Measurements from ENCODE around the gene RXRA.

The RXRA gene

DNA sequence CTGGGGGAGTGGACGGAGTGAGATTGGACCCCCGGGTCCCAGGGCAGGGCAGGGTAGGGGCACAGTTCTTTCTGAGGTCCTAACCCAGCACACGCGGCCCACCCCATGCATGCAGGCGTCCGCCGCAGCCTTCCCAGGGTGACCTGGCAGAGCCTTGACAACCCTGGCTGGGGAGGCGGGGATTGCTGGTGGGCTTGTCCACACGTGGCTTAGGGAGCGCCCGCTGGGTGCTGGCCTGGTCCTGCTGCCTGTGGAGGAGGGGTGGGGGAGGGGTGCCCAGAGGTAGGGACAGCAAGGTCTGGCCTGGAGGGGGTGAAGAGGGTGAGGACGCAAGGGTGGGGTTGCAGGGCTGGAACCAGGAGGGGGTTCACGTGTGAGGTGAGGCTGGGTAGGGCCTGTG is 6.0 kb downstream of the RXRA start:
- DNase-seq = peak in 1 of 10 donors; percentile 70
- intact Hi-C loops (cut with DNase I) = no loop called here

DNA sequence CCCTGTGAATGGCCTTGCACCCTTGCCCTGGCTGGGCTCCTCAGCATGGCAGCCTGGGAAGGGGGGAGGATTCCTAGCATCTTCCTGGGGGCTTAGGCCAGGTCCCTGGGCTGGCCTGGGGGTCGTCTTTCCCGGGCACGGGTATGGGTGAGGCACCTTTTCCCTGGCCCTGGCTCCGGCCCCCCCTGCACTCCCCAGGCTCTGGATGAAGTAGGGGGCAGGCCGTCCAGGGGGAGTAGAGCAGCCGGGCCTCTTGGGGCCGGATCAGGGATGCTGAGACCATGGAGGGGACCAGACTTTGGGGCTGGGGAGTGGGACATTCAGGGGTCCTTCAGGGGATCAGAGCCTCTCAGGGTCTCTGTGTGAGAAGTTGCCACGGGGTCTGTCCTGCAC is 6.6 kb downstream of the RXRA start:
- intact Hi-C loops (cut with DNase I) = no loop called here
- DNase-seq = peak in 1 of 10 donors; percentile 67

DNA sequence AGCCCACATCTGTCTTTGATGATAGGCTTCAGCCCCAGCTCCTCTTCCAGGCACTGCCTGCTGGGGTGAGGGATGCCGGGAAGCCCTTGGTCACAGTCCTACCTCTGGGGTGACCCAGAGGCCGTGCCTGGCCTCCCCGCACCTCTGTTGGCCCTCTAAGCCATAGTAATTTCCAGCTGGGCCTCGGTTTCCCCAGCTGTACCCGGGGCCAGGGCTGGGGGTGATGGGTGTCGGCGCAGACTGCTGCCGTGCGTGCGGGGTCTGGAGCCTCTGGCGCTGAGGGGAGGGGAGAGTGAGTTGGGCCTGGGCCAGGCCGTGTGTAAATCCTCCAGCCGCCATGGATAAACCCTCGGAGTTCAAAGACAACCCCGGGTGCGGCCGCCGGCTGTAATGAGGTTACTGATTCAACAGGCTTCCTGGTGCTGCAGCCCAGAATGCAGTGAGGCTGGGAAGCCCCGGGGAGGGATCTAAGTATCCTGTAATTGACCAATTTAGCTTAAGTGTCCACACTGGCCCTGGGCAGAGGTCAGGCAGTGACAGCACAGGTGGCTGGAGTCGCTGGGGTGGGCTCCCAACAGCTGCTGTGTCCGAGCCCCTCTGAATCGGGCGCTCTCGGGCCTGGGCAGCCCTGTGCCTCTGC is 7.1 kb downstream of the RXRA start:
- DNase-seq = peak in 1 of 10 donors; percentile 63
- intact Hi-C loops (cut with DNase I) = no loop called here

DNA sequence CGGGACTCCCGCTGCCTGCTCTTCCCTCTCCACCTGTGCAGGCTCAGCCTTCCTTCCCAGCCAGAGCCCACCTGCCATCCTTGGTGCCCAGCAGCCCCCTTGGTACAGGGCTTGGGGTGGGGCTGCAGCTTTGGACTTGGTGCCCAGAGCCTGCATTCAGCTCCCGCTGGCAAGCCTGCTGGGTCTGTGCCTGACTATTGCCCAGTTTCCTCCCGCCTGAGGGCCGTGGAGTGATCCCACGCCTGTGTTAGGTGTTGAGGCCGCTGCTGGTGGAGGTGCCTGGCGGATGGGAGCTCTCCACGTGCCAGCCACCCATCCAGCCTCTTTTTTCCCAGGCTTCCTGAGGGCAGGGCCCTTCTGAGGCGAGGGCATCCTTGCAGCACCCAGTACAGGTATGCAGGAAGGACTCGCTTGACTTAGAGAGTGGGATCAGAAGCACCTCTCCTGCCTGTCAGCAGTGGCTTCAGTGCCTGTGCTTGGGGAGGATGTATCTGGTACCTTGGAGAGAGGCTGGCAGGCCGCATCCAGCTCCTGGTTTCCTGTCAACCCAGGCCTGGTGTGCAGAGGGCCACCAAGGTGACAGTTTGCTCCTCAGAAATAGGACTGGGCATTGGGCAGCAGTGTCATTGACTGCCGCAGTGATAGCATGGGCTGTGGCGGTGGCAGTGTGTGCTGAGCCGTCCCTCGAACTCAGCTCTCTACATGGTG is 7.8 kb downstream of the RXRA start:
- peak in 1 of 10 donors; percentile 75 for DNase-seq
- intact Hi-C loops (cut with DNase I) = no loop called here

DNA sequence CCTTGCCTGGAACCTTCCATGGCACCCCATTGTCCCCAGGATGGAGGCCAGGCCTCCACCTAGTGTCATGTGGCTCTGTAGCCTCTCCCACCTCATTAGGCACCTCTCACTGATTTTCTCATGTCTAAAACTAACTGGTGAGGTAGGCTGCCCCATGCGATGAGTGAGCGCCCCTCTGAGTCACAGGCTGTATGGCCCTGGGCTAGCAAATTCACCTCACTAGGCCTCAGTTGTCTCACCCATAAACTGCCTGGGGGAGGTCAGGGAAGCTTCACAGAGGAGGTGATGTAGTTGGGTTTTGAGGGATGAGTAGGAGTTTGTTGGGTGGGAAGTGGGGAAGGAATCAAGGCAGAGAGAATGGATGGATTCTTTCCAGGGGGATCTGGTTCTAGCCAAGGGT is 8.8 kb downstream of the RXRA start:
- intact Hi-C loops (cut with DNase I) = no loop called here
- DNase-seq = no peak

DNA sequence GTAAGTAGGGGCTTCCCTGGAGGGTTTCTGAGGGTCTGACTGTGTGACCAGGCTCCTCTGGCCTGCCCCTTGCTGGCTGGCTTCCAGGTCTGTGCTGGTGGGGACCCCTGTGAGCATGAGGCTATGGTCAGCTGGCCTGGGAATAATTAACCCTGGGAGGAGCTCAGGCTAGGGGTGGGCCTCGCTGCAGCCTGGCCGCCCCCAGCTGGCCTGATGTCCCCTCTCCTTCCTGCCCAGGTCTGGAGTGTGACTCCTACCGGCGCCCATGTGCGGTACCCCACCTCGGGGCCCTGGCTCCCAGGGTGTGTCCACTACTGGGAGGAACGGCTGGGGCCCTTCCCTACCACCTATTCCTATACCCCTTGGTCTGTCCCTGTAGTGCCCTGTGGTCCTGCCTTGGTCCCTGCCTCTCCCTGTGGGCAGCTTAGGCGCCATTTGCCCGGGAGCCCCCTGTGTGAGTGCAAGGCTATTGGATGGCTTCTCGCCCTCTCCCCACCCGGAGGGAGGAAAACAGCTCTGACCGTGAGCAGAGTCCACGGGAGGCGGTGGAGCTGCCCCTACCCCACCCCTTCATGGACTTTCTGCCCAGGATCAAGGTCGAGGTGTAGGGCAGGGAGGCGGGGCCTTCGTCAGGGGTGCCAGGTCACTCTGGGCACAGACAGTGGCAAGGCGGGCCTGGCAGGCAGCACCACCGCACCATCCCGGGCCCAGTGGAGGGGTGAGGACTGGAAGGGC is 9.4 kb downstream of the RXRA start:
- no peak for DNase-seq
- intact Hi-C loops (cut with DNase I) = no loop called here

DNA sequence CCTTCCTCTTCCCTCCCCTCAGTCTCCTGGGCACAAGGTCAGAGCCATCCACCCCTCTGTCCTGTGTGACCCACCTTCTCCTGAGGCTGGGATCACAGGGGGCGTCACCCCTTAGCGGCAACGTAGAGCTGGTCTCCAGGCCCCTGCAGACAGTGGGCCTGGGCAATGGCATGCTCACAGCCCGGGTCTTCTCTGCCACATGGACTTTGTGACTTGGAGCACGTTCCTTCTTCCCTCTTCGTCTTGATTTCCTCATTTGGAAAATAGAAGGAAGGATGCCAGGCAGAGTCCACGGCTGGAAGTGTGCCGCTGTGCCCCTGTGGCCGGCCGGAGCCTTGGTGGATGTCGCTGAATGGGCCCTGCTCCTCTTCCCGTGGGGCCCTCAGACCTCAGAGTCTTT is 10.0 kb downstream of the RXRA start:
- intact Hi-C loops (cut with DNase I) = no loop called here
- no peak for DNase-seq

DNA sequence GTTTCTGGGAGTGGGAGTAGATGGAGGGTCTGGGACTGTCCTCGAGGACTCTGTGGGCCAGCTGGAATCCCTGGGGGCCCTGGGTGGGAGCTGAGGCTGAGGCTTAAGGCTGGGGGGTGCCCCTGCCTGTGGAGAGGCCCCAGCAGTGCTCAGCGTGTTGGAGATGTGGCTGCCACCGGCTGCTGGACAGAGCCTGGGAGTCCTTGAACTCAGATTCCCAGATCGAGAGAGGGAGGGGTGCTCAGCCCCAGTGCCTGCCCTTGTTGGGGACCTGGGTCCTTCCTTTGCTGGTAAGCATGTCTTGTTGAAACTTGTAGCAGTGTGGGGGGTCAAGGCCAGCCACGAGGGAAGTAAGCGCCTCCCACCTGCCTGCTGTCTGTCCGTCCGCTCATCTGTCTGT is 10.7 kb downstream of the RXRA start:
- no peak for DNase-seq
- intact Hi-C loops (cut with DNase I) = no loop called here

DNA sequence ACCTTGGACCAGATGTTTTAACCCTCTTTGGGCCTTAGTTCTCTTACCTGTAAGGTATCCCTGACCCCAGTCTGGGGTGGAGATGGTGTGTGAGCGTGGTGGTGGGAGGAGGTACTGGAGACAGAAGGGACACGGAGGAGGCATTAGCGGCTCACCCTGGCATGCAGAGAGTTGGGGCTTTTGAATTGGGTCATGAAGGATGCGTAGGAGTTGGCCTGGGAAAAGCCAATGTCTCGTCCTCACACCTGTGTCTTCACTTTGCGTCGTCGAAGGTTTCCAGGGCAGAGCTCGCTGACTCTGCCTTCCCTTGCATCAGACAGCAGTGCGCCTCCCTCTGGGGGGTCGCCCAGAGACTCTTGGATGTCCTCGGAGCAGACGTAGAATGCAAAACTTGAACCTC is 11.2 kb downstream of the RXRA start:
- no peak for DNase-seq
- intact Hi-C loops (cut with DNase I) = no loop called here

DNA sequence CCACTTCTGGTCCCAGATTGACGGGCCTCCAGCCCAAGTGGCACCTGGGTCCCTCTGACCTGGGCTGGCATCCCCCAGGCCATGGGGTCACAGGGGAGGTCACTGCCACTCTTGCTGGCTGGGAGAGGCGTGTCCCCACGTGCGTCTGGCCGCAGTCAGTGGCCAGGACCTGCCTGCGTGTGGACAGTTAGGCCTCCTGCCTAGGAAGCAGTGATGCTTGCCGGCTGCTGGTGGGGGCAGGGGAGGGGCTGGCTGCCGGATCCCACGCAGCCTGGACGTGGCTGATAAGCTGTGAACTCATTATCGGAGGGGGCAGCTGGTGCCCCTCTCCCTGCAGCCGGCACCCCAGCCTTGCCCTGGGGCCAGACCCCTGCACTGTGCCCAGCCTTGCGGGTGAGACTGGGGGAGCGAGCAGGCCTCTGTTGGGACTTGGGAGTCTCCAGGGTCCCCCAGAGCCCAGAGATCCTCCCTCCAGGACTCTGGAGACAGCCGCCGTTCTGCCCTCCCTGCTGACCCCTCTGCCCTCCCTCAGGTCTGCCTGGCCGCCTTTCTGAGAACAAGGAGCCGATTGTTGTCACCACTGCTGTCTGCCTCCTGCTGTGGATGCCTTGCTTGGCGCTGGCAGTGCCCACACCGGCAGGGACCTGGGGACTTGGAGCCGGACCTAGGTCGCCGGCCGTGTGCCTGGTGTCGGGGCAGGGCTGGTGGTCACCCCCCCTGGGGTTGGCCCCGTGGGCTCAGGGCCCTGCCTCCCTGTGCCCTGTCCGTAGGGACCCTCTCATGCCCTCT is 12.3 kb downstream of the RXRA start:
- intact Hi-C loops (cut with DNase I) = no loop called here
- peak in 2 of 10 donors; percentile 53 to 67 for DNase-seq

DNA sequence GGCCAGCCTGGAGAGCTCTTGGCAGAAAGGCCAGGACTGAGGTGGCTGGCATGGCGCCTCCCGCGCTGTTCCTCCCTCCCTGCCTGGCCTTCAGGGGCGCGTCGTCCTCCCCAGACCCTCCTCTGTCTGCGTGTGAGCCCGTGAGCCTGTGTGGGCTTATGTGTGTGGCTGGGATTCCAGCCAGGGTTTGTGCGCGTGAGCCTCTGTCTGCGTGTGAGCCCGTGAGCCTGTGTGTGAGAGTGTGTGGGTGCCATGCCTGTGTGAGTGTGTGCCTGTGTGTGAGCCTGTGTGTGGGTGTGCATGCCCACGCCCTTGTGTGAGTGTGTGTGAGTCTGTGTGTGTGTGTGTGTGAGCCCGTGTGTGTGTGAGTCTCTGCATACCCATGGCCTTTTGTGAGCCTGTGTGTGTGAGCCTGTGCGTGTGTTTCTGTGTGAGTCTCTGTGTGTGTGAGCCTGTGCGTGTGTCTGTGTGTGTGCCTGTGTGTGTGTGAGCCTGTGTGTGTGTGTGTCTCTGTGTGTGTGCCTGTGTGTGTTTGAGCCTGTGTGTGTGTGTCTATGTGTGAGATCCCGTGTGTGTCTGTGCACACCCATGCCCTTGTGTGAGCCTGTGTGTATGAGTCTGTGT is 13.0 kb downstream of the RXRA start:
- peak in 1 of 10 donors; percentile 35 for DNase-seq
- intact Hi-C loops (cut with DNase I) = no loop called here

DNA sequence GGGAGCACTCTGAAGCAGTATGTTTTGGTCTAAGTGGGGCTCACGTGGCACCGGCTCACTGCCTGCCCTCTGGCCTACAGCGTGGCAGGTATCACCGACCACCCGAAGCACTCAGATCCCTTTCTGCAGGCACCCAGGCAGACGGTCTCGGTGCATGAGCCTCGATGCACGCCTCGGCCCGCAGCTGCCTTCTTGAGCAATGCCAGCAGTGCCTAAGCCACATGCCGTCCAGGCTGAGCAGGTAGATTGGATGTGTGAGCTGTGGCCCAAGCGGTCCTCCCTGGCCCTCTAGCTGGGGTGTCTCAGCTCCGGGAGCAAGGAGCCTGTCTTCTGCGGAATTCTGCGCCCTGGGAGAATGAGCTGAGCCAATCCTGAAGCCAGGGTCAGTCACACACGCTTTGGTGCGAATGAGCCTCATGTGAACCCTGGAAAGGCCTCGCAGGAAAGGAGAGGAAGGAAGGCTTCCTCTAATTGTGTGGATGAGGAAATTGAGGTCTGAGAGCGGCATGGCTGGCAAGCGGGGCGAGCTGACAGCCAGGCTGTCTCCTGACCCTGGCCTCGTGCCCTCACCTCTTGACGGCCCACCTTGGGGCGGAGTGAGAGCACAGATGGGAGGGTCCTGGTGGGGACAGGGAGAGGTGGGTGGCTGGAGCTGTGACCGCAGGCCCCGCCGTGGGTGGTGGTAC is 14.4 kb downstream of the RXRA start:
- intact Hi-C loops (cut with DNase I) = no loop called here

DNA sequence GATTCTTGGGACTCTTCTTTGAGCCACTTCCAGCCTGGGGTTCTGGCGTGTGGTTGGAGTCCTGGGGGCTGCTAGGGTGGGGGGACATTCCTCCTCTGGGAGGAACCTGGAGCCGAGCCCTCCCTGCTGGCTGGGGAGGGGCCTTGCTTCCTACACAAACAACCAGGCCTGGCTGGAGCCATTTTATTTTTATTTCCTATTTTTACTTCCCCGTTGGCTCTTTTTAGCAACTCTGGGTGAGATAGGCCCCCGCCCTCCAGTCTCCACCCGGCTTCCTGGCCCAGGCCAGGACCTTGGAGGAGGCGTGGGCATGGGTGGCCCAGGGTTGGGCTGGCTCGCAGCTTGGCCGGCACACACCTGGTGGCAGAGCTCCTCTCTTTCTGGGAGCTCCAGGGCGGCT is 15.1 kb downstream of the RXRA start:
- intact Hi-C loops (cut with DNase I) = no loop called here
- DNase-seq = no peak

More for the DNA sequence above, 14.4 kb downstream of the RXRA start:
- DNase-seq = no peak

DNA sequence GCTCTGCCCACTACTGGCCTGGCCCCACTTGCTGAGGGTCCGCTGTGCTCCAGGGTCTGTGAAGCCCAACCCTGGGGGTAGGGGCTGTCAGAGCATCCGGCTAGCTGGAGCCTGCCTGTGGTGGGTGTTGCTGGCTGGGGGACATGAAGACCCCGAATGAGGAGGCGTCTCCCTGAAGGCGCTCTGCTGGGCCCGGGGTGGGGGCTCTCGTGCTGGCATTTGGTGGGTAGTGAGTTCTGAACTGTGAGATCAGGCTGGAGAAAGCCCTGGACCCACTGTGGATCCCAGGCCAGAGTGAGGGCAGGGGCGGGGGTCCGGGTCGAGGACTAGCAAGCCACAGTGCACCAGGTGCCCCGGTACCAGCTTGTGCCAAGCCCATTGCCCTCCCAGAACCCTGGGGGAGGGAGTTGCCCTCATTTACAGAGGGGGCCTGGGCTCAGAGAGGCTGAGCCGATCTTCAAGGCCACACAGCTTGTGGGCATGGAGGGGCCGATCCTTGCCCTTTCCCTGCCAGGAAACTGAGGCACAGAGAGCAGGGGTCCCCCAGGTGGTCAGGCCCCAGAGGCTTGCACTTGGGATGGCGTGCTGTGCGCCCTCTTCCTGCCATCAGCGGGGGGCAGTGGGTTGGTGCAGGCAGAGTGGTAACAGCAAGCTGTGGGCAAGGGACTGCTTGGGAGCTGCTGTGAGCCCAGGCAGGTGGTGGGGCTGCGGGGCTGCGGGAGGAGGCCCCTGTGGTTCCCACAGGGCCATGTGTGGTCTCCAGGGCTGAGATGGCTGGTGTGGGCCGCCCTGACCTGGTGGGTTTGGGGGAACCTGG is 15.9 kb downstream of the RXRA start:
- intact Hi-C loops (cut with DNase I) = no loop called here
- no peak for DNase-seq

DNA sequence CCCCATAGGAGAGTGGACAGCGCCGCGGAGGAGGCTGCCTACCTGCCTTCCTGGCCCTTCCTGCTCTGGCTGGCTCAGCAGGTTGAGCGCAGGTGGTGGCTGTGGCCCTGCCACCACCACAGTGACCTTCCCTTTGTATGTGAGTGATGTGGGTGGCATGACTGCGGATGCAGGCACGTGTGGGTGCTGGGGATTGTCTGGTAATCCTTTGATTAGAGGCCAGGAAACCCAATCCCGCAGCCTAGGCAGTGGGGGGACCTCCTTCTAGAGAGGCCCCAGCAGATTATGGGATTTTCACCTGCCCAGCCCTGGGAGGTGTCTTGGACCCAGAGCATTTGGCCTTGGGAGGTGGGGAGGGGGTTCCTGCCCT is 16.5 kb downstream of the RXRA start:
- no peak for DNase-seq
- intact Hi-C loops (cut with DNase I) = no loop called here

DNA sequence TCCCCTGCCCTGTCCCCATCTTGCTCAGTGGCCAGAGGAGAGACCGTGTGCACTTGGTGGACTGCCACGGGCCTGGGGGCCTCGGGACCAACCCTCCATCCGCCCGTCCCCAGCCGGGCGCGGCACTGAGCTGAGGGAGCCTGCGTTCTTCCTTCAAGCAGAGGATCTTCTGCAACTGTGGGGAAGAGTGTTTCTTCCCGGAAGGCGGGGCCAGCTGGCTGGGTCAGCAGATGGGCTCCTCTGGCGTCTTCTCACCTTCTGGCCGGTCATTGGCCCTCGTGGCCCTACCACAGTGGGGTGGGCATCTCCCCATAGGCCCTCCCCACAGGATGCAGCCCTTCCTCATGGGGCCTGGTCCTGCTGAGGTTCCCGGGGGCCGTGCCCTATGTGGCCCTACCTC is 17.4 kb downstream of the RXRA start:
- DNase-seq = no peak
- intact Hi-C loops (cut with DNase I) = no loop called here

DNA sequence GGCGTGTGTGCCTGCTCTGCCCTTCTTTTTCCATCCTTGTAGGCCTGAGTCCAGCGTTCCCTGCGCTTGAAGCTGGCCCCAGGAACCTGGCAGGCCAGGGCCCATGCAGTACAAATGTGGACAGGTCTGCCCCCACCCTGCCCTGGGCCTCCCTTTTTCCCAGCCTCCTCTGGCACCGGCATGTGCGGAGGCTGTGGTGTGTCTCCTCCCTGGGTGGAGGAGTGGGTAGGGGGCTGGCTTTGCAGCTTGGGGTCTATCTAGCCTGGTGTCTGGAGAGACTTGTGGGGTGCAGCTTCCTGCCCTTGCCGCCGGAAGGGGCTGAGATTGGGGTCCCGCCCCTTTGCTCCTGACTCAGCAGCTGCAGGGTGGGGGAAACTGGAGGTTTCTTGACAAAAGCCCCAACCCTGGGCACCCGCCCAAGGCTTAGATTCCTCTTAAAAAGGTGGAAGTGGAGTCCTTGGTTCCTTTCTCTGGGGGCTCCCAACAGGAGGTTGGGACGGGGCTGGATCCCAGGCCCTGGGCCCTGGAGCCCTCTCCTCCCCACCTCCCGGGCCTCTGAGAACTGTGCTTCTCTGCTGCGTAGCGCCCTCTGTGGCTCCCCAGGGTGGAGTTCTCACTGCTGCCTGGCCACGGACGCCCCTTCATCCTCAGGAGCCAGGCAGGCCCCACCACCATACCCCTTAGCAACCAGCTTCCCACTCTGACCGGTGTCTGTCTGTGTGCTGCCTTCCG is 18.0 kb downstream of the RXRA start:
- intact Hi-C loops (cut with DNase I) = no loop called here
- DNase-seq = no peak

DNA sequence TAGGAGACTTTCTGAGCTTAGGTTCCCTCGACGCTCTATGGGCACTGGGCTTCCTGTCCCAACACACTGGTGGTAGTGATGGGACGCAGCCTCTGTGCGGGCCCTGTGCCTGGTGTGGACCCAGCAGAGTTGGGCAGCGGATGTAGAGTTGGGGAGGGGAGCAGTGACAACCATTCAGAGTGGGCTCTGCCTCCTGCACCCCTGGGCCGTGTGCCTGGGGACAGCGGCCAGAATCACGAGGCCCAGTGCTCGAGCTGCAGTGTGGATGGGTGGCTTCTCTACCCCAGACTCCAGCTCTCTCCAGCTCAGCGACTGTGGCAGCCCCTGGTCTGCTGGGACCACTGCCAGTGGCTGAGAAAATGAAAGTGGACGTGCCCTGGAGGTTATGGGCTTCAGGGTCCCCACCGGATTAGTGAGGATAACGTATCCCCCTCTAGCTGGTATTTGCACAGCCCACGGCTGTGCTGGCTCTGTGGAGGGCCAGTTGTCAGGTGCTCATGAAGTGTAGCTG is 18.6 kb downstream of the RXRA start:
- no peak for DNase-seq

More for the DNA sequence above, 18.6 kb downstream of the RXRA start:
- intact Hi-C loops (cut with DNase I) = no loop called here
